ENCODE measurements around the gene CCL16. TPM values are rescaled to one million over a fixed set of nuclear protein-coding genes. Genes with fewer than 3 reads are reported as not detected.

CCL16 gene
- total and polyA plus RNA-seq, 2 of the 8 experiments (the other 6 are each of a cell fraction or from before 2014, with no cell fraction given), result not detected

GRCh38 chr17:36024106-36024869 lies 43.0 kb upstream of the CCL16 start:
- H3K23me2 ChIP-seq (ENCODE audit: low read depth, low read length), result peaks cover under 1% of the 10 kb centered on the region; the same call in 1 of the 2 replicates
- no peak overlapping the region for H2AFZ ChIP-seq (ENCODE audit: low read length)
- no peak overlapping the region for H3K27ac ChIP-seq (ENCODE audit: low read depth, low read length)
- no peak overlapping the region for H2BK120ac ChIP-seq (replicated peaks; ENCODE audit: low read depth, low read length)
- no peak overlapping the region for H3K56ac ChIP-seq (replicated peaks; ENCODE audit: insufficient read length, low read depth, low read length)
- no peak overlapping the region for H3K4me3 ChIP-seq (ENCODE audit: extremely low read depth in 1 of 4, insufficient read depth in 2 of 4, low read depth in 3 of 4, low read length in 4 of 4)
- no peaks in the 10 kb centered on the region for H3K4me1 ChIP-seq (replicated peaks in 1 of 4; ENCODE audit: control insufficient read depth in 3 of 4, insufficient read depth in 4 of 4, low read length in 3 of 4)
- no peak overlapping the region for H2AK5ac ChIP-seq (ENCODE audit: low read depth, low read length)
- no peaks in the 10 kb centered on the region for H3K79me2 ChIP-seq (ENCODE audit: control insufficient read depth in 1 of 2, insufficient read depth in 2 of 2, low read length in 2 of 2)
- H4K20me1 ChIP-seq (replicated peaks in 1 of 2; ENCODE audit: control insufficient read depth in 1 of 2, insufficient read depth in 2 of 2, low read length in 2 of 2), result no peaks in the 10 kb centered on the region
- H3K14ac ChIP-seq (ENCODE audit: insufficient read length), result no peak overlapping the region
- no peak overlapping the region for H2BK20ac ChIP-seq (ENCODE audit: low read length)
- CTCF ChIA-PET (ENCODE audit: partially characterized antibody), result interaction anchor here (1.4 to 1.6 kb wide), 2 partner anchors 14 to 49 kb away, joined by 3 to 5 read pairs; no protein-coding TSS in a partner anchor
- 83% methylated on average over 6 of the region's 6 CpGs; no CpG with 5 or more reads in 1 of the 2 experiments for WGBS, 2 experiments (ENCODE audit: extremely low coverage in 1 of 2, insufficient coverage in 1 of 2, insufficient read length in 1 of 2, insufficient replicate concordance in 2 of 2, low coverage in 1 of 2, low lambda C conversion rate in 2 of 2, missing lambda C conversion rate in 1 of 2)
- peaks cover 0 to 3% of the 10 kb centered on the region in 2 experiments; a peak in 1 of 4 replicates for H3K9me3 ChIP-seq (ENCODE audit: insufficient read depth in 2 of 2, low read depth in 1 of 2, low read length in 1 of 2)
- no peak overlapping the region for H4K5ac ChIP-seq (ENCODE audit: insufficient read length, low read depth, low read length)
- no peaks in the 10 kb centered on the region for H3K27me3 ChIP-seq (replicated peaks in 1 of 4; ENCODE audit: control insufficient read depth in 3 of 4, extremely low read depth in 1 of 4, insufficient read depth in 3 of 4, low read length in 3 of 4)
- H3K36me3 ChIP-seq (ENCODE audit: control insufficient read depth in 2 of 4, insufficient read depth in 4 of 4, low read length in 3 of 4), result no peaks in the 10 kb centered on the region
- H2BK12ac ChIP-seq (ENCODE audit: low read depth, low read length), result no peak overlapping the region
- no peak overlapping the region for H3K4ac ChIP-seq (replicated peaks; ENCODE audit: insufficient read length, low read depth, low read length)
- H3K23ac ChIP-seq (ENCODE audit: insufficient read length), result no peak overlapping the region
- H4K91ac ChIP-seq (replicated peaks; ENCODE audit: insufficient read length, low read length), result no peak overlapping the region
- H2BK5ac ChIP-seq (ENCODE audit: low read depth, low read length), result no peak overlapping the region
- no peak overlapping the region for H3K18ac ChIP-seq (ENCODE audit: extremely low read depth, low read length)
- H3K9ac ChIP-seq (replicated peaks in 1 of 4; ENCODE audit: extremely low read depth in 1 of 4, low read depth in 3 of 4, low read length in 3 of 4), result no peak overlapping the region
- POLR2A ChIA-PET (ENCODE audit: partially characterized antibody), result no interaction called here
- FAIRE-seq, result no peak
- H2BK15ac ChIP-seq (ENCODE audit: low read length), result no peak overlapping the region
- H3K79me1 ChIP-seq (ENCODE audit: low read depth, low read length), result no peaks in the 10 kb centered on the region
- no peak overlapping the region for H3K4me2 ChIP-seq (ENCODE audit: insufficient read depth in 1 of 2, low read depth in 2 of 2, low read length in 2 of 2)
- no peak for DNase-seq (ENCODE audit: low read depth in 1 of 2, low spot score in 2 of 2)
- H4K8ac ChIP-seq (ENCODE audit: extremely low read depth, insufficient read depth, low read length), result no peak overlapping the region
- TF ChIP-seq SIN3A (conservative IDR thresholded peaks at IDR 0.05 in 1 of 2, IDR thresholded peaks at IDR 0.05 in 1 of 2; ENCODE audit: low read depth in 1 of 2, low read length in 2 of 2) (no peak), MAX (IDR thresholded peaks at IDR 0.05) (no peak), TBP (IDR thresholded peaks at IDR 0.05; ENCODE audit: low read depth, low read length) (no peak), CTBP2 (IDR thresholded peaks at IDR 0.05; ENCODE audit: borderline replicate concordance, insufficient read depth, insufficient read length, low read length) (no peak), RXRA (IDR thresholded peaks at IDR 0.05; ENCODE audit: insufficient read depth, low read depth, low read length) (no peak), EZH2 (IDR thresholded peaks at IDR 0.05; ENCODE audit: low read depth, low read length, severe bottlenecking) (no peak), E2F6 (IDR thresholded peaks at IDR 0.05) (no peak), POU5F1 (IDR thresholded peaks at IDR 0.05; ENCODE audit: low read depth, low read length) (no peak), KDM4A (IDR thresholded peaks at IDR 0.05; ENCODE audit: low read depth, low read length, severe bottlenecking) (no peak), RAD21 (IDR thresholded peaks at IDR 0.05 in 1 of 2, conservative IDR thresholded peaks at IDR 0.05 in 1 of 2; ENCODE audit: low read depth in 2 of 2, low read length in 2 of 2) (no peak)

Measured in H1 (cell line).